Mesendoderm (in vitro differentiated cells): ENCODE measurements around the gene RALY.

Source experiments
- DNase-seq: peaks from one replicate; pipeline ENCODE4 v3.0.0; 2013
- H2AK5ac ChIP-seq: 2 replicates; pipeline ENCODE4 v1.6.1; 2013; ENCODE audit warnings: low read length, inconsistent platforms
- H2BK120ac ChIP-seq: 2 replicates; pipeline ENCODE4 v1.6.1; 2013; ENCODE audit warnings: low read depth, mild to moderate bottlenecking, low read length, moderate library complexity, mixed read lengths
- H2BK15ac ChIP-seq: replicated peaks from 2 replicates; pipeline ENCODE4 v1.6.1; 2013; ENCODE audit warnings: low read depth, mild to moderate bottlenecking, moderate library complexity
- H2BK5ac ChIP-seq: 2 replicates; pipeline ENCODE4 v1.6.1; 2013; ENCODE audit warnings: low read length, inconsistent platforms
- H3K18ac ChIP-seq: 2 replicates; pipeline ENCODE4 v1.6.1; 2013; ENCODE audit warnings: mild to moderate bottlenecking, low read length, mixed read lengths
- H3K23ac ChIP-seq: one replicate; pipeline ENCODE4 v1.6.1; 2013; ENCODE audit warnings: low read length
- H3K27ac ChIP-seq: 2 replicates; pipeline ENCODE4 v1.5.1; 2013; ENCODE audit warnings: low read depth, mild to moderate bottlenecking, inconsistent platforms, low read length, moderate library complexity
- H3K27me3 ChIP-seq: 2 replicates; pipeline ENCODE4 v1.6.1; 2013; ENCODE audit warnings: low read length, control low read depth, mild to moderate bottlenecking, inconsistent platforms; ENCODE audit not compliant: insufficient read depth, poor library complexity
- H3K36me3 ChIP-seq: 2 replicates; pipeline ENCODE4 v1.6.1; 2013; ENCODE audit warnings: low read length, inconsistent platforms; ENCODE audit not compliant: control insufficient read depth, insufficient read depth
- H3K4ac ChIP-seq: one replicate; pipeline ENCODE4 v1.6.1; 2013; ENCODE audit warnings: low read depth, mild to moderate bottlenecking, low read length, moderate library complexity
- H3K4me1 ChIP-seq: 2 replicates; pipeline ENCODE4 v1.6.1; 2013; ENCODE audit warnings: low read depth, low read length, inconsistent platforms; ENCODE audit not compliant: control insufficient read depth
- H3K4me2 ChIP-seq: 2 replicates; pipeline ENCODE4 v1.6.1; 2013; ENCODE audit warnings: low read length
- H3K4me3 ChIP-seq: 2 replicates; pipeline ENCODE4 v1.5.1; 2013; ENCODE audit warnings: mild to moderate bottlenecking, low read length
- H3K56ac ChIP-seq: one replicate; pipeline ENCODE4 v1.6.1; 2013; ENCODE audit warnings: low read length
- H3K79me1 ChIP-seq: 2 replicates; pipeline ENCODE4 v1.6.1; 2013; ENCODE audit warnings: low read length, inconsistent platforms
- H3K79me2 ChIP-seq: 2 replicates; pipeline ENCODE4 v1.6.1; 2013; ENCODE audit warnings: mild to moderate bottlenecking, low read length; ENCODE audit not compliant: control insufficient read depth, insufficient read depth
- H3K9ac ChIP-seq: 2 replicates; pipeline ENCODE4 v1.6.1; 2013; ENCODE audit warnings: low read length, inconsistent platforms
- H4K5ac ChIP-seq: one replicate; pipeline ENCODE4 v1.6.1; 2013; ENCODE audit warnings: low read length
- H4K8ac ChIP-seq: one replicate; pipeline ENCODE4 v1.6.1; 2013; ENCODE audit warnings: low read depth, mild to moderate bottlenecking, control low read depth, low read length, moderate library complexity
- WGBS: extraction: QIAGEN DNeasy Blood & Tissue Kit; methylation state at CpG from one replicate; pipeline ENCODE4 v1.1.7; 2013; ENCODE audit warnings: low lambda C conversion rate, missing lambda C conversion rate; ENCODE audit not compliant: insufficient coverage; ENCODE audit errors: extremely low coverage; 5-methylcytosine and 5-hydroxymethylcytosine counted together

The RALY gene

DNA sequence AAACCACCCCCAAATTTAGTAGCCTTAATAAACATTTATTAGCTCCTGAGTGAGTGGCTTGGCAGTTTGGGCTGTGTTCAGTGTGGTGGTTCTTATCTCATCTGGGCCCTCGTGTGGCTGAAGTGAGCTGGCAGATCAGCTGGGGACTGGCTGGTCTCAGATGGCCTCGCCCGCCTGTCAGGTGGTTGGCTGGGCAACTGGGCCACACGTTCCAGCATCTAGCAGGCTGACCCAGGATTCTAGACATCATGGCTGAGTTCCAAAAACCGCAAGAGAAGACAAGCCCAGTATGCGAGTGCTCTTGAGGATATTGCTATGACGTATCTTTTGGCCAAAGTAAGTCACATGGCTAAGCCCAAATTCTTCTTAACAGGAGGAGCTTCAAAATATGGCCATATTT lies 89.4 kb downstream of the RALY start:
- H2BK5ac ChIP-seq = no peak overlapping the region
- H3K18ac ChIP-seq = no peak overlapping the region
- no peak overlapping the region for H2BK120ac ChIP-seq
- H4K5ac ChIP-seq = no peak overlapping the region
- no peak overlapping the region for H2BK15ac ChIP-seq
- peaks cover 7% of the 10 kb centered on the region for H3K36me3 ChIP-seq
- H3K4me2 ChIP-seq = no peak overlapping the region
- no peak overlapping the region for H3K23ac ChIP-seq
- no peaks in the 10 kb centered on the region for H3K4me1 ChIP-seq
- DNase-seq = no peak
- WGBS = no CpG with 5 or more reads among the region's 7 CpGs
- H3K4ac ChIP-seq = no peak overlapping the region
- H3K27me3 ChIP-seq = no peaks in the 10 kb centered on the region
- H3K4me3 ChIP-seq = no peak overlapping the region
- no peaks in the 10 kb centered on the region for H3K79me1 ChIP-seq
- no peak overlapping the region for H4K8ac ChIP-seq
- H3K9ac ChIP-seq = no peak overlapping the region
- H3K56ac ChIP-seq = no peak overlapping the region
- no peak overlapping the region for H2AK5ac ChIP-seq
- no peak overlapping the region for H3K27ac ChIP-seq
- no peaks in the 10 kb centered on the region for H3K79me2 ChIP-seq

- no peak overlapping the region for H3K9ac ChIP-seq
- H3K4me1 ChIP-seq = no peaks in the 10 kb centered on the region
- no peak for DNase-seq
- H3K79me2 ChIP-seq = no peaks in the 10 kb centered on the region
- peaks cover 9% of the 10 kb centered on the region for H3K36me3 ChIP-seq
- no peak overlapping the region for H3K23ac ChIP-seq
- H3K56ac ChIP-seq = no peak overlapping the region
- H4K8ac ChIP-seq = no peak overlapping the region
- no peak overlapping the region for H2BK120ac ChIP-seq
- no peaks in the 10 kb centered on the region for H3K79me1 ChIP-seq
- H2BK5ac ChIP-seq = no peak overlapping the region
- no peak overlapping the region for H3K27ac ChIP-seq
- no CpG with 5 or more reads among the region's 2 CpGs for WGBS
- H4K5ac ChIP-seq = no peak overlapping the region
- H3K18ac ChIP-seq = no peak overlapping the region
- no peak overlapping the region for H3K4ac ChIP-seq
- no peak overlapping the region for H3K4me2 ChIP-seq
- no peak overlapping the region for H2BK15ac ChIP-seq
- H2AK5ac ChIP-seq = no peak overlapping the region
- no peaks in the 10 kb centered on the region for H3K27me3 ChIP-seq
- H3K4me3 ChIP-seq = no peak overlapping the region
Measured at GRCh38 chr20:34083781-34084180, 90.1 kb downstream of the RALY start.

GRCh38 chr20:34084227-34084923 lies 90.7 kb downstream of the RALY start:
- H2BK5ac ChIP-seq = no peak overlapping the region
- H3K79me1 ChIP-seq = no peaks in the 10 kb centered on the region
- H3K36me3 ChIP-seq = peaks cover 7% of the 10 kb centered on the region
- no peaks in the 10 kb centered on the region for H3K27me3 ChIP-seq
- no peak overlapping the region for H3K23ac ChIP-seq
- H3K4me2 ChIP-seq = no peak overlapping the region
- no peak overlapping the region for H3K27ac ChIP-seq
- no peak overlapping the region for H4K5ac ChIP-seq
- H3K56ac ChIP-seq = no peak overlapping the region
- no peaks in the 10 kb centered on the region for H3K79me2 ChIP-seq
- H2BK15ac ChIP-seq = no peak overlapping the region
- H2BK120ac ChIP-seq = no peak overlapping the region
- H3K4me1 ChIP-seq = no peaks in the 10 kb centered on the region
- no peak overlapping the region for H4K8ac ChIP-seq
- H3K4ac ChIP-seq = no peak overlapping the region
- no peak overlapping the region for H3K9ac ChIP-seq
- H3K18ac ChIP-seq = no peak overlapping the region
- no peak overlapping the region for H2AK5ac ChIP-seq
- no peak for DNase-seq
- WGBS = no CpG with 5 or more reads among the region's 9 CpGs
- H3K4me3 ChIP-seq = no peak overlapping the region

- H2BK120ac ChIP-seq = no peak overlapping the region
- no peak overlapping the region for H3K4ac ChIP-seq
- H3K4me3 ChIP-seq = no peak overlapping the region
- H2BK15ac ChIP-seq = no peak overlapping the region
- no peak overlapping the region for H4K8ac ChIP-seq
- DNase-seq = no peak
- no peak overlapping the region for H4K5ac ChIP-seq
- H3K4me2 ChIP-seq = no peak overlapping the region
- H3K79me1 ChIP-seq = no peaks in the 10 kb centered on the region
- no peak overlapping the region for H2BK5ac ChIP-seq
- no peak overlapping the region for H3K18ac ChIP-seq
- no peak overlapping the region for H3K56ac ChIP-seq
- no peak overlapping the region for H3K27ac ChIP-seq
- H3K9ac ChIP-seq = no peak overlapping the region
- peaks cover 13% of the 10 kb centered on the region for H3K36me3 ChIP-seq
- H2AK5ac ChIP-seq = no peak overlapping the region
- WGBS = no CpG with 5 or more reads among the region's 5 CpGs
- no peaks in the 10 kb centered on the region for H3K4me1 ChIP-seq
- H3K23ac ChIP-seq = no peak overlapping the region
- no peaks in the 10 kb centered on the region for H3K27me3 ChIP-seq
- H3K79me2 ChIP-seq = no peaks in the 10 kb centered on the region
Measured at GRCh38 chr20:34085544-34086040, 91.9 kb downstream of the RALY start.

DNA sequence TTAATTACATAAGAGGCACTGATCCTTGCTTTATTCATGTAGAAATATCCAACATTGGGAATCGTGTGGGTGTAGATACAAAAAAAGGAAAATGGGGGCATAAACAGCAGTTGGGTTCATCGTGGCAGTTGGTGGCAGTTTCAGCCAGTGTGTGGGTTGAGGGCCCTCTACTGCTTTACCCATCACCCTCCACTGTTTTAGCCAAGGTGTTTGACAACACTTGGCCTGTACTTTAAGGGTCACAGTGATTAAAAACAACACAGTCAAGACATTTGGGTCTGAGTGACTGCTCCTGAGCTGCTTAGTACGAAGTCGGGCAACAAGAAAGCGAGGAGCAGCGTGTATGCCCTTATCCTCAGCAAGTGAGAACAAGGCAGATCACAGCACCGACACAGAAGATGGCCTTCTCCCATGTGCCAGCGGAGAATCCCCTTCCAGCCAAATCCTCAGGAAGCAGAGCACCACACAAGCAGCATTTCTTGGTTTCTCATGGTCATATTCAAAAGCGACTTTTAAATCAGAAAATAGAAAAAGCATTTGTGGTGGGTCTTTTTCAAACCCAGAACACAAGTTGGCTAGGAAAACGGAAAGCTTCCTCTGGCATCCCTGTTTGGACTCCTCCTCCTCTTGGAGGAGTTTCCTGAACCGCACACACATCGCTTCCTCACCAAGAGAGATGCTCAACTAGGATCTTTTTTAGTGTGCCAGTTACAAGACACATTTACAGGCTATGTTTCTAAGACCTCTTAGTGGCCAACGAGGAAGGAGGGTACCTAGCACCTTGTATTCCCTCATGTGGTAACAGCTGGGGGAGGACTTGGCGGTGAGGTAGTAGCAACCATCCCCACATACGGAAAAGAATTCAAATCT lies 94.8 kb downstream of the RALY start:
- no peak overlapping the region for H2AK5ac ChIP-seq
- no peak overlapping the region for H3K4me2 ChIP-seq
- H2BK120ac ChIP-seq = no peak overlapping the region
- no peaks in the 10 kb centered on the region for H3K4me1 ChIP-seq
- no peak overlapping the region for H3K27ac ChIP-seq
- no CpG with 5 or more reads among the region's 15 CpGs for WGBS
- no peak overlapping the region for H3K18ac ChIP-seq
- H3K36me3 ChIP-seq = peaks cover 18% of the 10 kb centered on the region
- no peak overlapping the region for H3K9ac ChIP-seq
- H3K23ac ChIP-seq = no peak overlapping the region
- no peak overlapping the region for H4K8ac ChIP-seq
- H3K27me3 ChIP-seq = no peaks in the 10 kb centered on the region
- no peak overlapping the region for H3K56ac ChIP-seq
- no peak overlapping the region for H3K4me3 ChIP-seq
- H4K5ac ChIP-seq = no peak overlapping the region
- no peaks in the 10 kb centered on the region for H3K79me2 ChIP-seq
- no peaks in the 10 kb centered on the region for H3K79me1 ChIP-seq
- no peak overlapping the region for H3K4ac ChIP-seq
- no peak overlapping the region for H2BK15ac ChIP-seq
- H2BK5ac ChIP-seq = no peak overlapping the region
- no peak for DNase-seq
